Tibial artery (tissue), 4 donors: Measurements from ENCODE around the gene SEMA5A.

Experiments used
- DNase-seq, 2 donors: peaks; one replicate each; pipeline ENCODE4 v3.0.0-alpha.2; 2019
- H3K27ac ChIP-seq, 2 donors: fragments of 200-600 bp; sonication (generic) in 1 of 2; 1 replicate in 1 of 2; 2 replicates in 1 of 2; pipeline ENCODE4 v1.5.1; 2018 to 2019; ENCODE audit warnings: mild to moderate bottlenecking in 1 of 2
- H3K27me3 ChIP-seq, 2 donors: fragments of 200-600 bp; sonication (generic) in 1 of 2; one replicate each; pipeline versions ENCODE4 v1.5.1 to v1.6.0; 2016 to 2019
- H3K36me3 ChIP-seq, 3 donors: fragments of 200-600 bp; sonication (generic) in 2 of 3; one replicate each; pipeline ENCODE4 v1.5.1; 2016 to 2019; ENCODE audit warnings: mild to moderate bottlenecking in 2 of 3
- H3K4me1 ChIP-seq, 4 donors: fragments of 200-600 bp; sonication (generic) in 2 of 4; 1 replicate in 3 of 4; 2 replicates in 1 of 4; pipeline ENCODE4 v1.5.1; 2016 to 2019
- H3K4me3 ChIP-seq, 2 donors: fragments of 200-600 bp; sonication (generic) in 1 of 2; 1 replicate in 1 of 2; 2 replicates in 1 of 2; pipeline ENCODE4 v1.5.1; 2018 to 2019; ENCODE audit warnings: mild to moderate bottlenecking in 2 of 2
- H3K9me3 ChIP-seq, 3 donors: fragments of 200-600 bp; sonication (generic) in 1 of 3; one replicate each; pipeline ENCODE4 v1.5.1; 2016 to 2019
- intact Hi-C: fragments of 100-400 bp; cut with DNase I; formaldehyde crosslinking; loops from one replicate; pipeline ENCODE4 v1.15.0; 2023; ENCODE audit warnings: low total_unique reads
- TF ChIP-seq, protein P1 (sequence below), 2 experiments: fragments of 200-600 bp in 1 of 2; fragments of 450-650 bp in 1 of 2; IDR thresholded peaks; one replicate each; pipeline ENCODE4 v1.5.1; 2017 to 2019; ENCODE audit warnings: antibody characterized with exemption in 2 of 2, mild to moderate bottlenecking in 1 of 2, moderate library complexity in 1 of 2

SEMA5A gene

GRCh38 chr5:9197881-9198260 lies 348.0 kb downstream of the SEMA5A start:
- Histone ChIP-seq H3K36me3 (peaks cover 0 to 12% (median 0%) of the 10 kb centered on the region in 3 donors), H3K9me3 (no peaks in the 10 kb centered on the region), H3K27ac (no peak overlapping the region), H3K4me1 (no peaks in the 10 kb centered on the region), H3K27me3 (no peaks in the 10 kb centered on the region), H3K4me3 (no peak overlapping the region)
- TF ChIP-seq, protein P1, sequence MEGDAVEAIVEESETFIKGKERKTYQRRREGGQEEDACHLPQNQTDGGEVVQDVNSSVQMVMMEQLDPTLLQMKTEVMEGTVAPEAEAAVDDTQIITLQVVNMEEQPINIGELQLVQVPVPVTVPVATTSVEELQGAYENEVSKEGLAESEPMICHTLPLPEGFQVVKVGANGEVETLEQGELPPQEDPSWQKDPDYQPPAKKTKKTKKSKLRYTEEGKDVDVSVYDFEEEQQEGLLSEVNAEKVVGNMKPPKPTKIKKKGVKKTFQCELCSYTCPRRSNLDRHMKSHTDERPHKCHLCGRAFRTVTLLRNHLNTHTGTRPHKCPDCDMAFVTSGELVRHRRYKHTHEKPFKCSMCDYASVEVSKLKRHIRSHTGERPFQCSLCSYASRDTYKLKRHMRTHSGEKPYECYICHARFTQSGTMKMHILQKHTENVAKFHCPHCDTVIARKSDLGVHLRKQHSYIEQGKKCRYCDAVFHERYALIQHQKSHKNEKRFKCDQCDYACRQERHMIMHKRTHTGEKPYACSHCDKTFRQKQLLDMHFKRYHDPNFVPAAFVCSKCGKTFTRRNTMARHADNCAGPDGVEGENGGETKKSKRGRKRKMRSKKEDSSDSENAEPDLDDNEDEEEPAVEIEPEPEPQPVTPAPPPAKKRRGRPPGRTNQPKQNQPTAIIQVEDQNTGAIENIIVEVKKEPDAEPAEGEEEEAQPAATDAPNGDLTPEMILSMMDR (IDR thresholded peaks at IDR 0.05) = no peak
- intact Hi-C loops = no loop called here
- no peak for DNase-seq

GRCh38 chr5:9196403-9197227 lies 349.3 kb downstream of the SEMA5A start:
- DNase-seq = no peak
- Histone ChIP-seq H3K9me3 (no peaks in the 10 kb centered on the region), H3K27me3 (no peaks in the 10 kb centered on the region), H3K36me3 (peaks cover 0 to 12% (median 0%) of the 10 kb centered on the region in 3 donors), H3K4me1 (no peaks in the 10 kb centered on the region), H3K4me3 (no peak overlapping the region), H3K27ac (no peak overlapping the region)
- intact Hi-C loops = no loop called here
- TF ChIP-seq, protein P1 (IDR thresholded peaks at IDR 0.05) = no peak

- H3K27me3 ChIP-seq = no peaks in the 10 kb centered on the region
- H3K36me3 ChIP-seq = peaks cover 0 to 12% (median 0%) of the 10 kb centered on the region in 3 donors
- no peaks in the 10 kb centered on the region for H3K9me3 ChIP-seq
- TF ChIP-seq, protein P1 (IDR thresholded peaks at IDR 0.05) = no peak
- no peak overlapping the region for H3K27ac ChIP-seq
- intact Hi-C loops = no loop called here
- DNase-seq = no peak
- no peaks in the 10 kb centered on the region for H3K4me1 ChIP-seq
- H3K4me3 ChIP-seq = no peak overlapping the region
Measured at GRCh38 chr5:9194509-9194908, 351.4 kb downstream of the SEMA5A start.

DNA sequence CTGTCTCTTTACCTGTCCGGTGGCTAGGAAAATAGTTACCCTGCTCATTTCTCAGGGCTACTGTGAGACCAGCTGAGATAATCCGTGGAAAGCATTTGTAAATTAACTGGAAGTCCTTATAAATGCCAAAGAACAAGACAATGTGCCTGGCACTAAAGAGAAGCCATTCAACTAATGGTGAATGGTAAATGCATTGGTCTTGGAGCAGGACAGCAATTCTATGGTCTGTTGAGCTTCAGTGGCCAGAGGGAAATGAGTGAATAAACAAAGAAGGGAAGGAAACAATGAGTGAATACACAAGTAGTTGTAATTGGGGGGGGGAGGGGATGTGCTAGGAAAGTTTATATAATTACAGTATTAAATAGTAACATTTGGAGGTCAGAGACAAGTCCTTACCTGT lies 353.6 kb downstream of the SEMA5A start:
- H3K36me3 ChIP-seq = peaks cover 0 to 12% (median 0%) of the 10 kb centered on the region in 3 donors
- H3K27ac ChIP-seq = no peak overlapping the region
- no peaks in the 10 kb centered on the region for H3K27me3 ChIP-seq
- no peak overlapping the region for H3K4me3 ChIP-seq
- TF ChIP-seq, protein P1 (IDR thresholded peaks at IDR 0.05) = no peak
- no peaks in the 10 kb centered on the region for H3K4me1 ChIP-seq
- intact Hi-C loops = no loop called here
- no peaks in the 10 kb centered on the region for H3K9me3 ChIP-seq
- no peak for DNase-seq

DNA sequence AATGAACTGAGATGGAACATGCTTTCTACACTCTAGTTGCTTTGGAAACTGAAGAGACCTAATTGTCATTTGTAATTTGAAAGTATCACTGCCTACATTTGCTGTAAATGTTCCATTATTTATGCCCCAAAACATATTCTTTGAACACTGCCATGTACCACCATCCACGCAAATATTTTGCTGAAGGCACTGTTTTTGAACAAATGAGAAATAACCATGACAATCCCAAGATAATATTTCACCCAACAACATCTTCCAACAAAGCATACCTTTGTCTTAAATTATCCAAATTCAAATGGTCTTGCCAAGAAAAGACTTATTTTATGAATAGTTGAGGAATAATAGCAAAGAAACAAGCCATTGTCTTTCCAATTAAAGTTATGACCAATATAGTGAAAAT lies 356.2 kb downstream of the SEMA5A start:
- TF ChIP-seq, protein P1 (IDR thresholded peaks at IDR 0.05) = no peak
- no peak overlapping the region for H3K4me3 ChIP-seq

More for the DNA sequence above, 356.2 kb downstream of the SEMA5A start:
- Histone ChIP-seq H3K27ac (no peak overlapping the region), H3K27me3 (no peaks in the 10 kb centered on the region), H3K36me3 (no peaks in the 10 kb centered on the region), H3K9me3 (no peaks in the 10 kb centered on the region), H3K4me1 (no peaks in the 10 kb centered on the region)
- intact Hi-C loops = no loop called here
- no peak for DNase-seq
